Uterus (tissue), 2 donors: Measurements from ENCODE around the gene LSM14A.

ENCODE experiments used
- POLR2A ChIP-seq, 2 donors: fragments of 450-650 bp; IDR thresholded peaks; one replicate each; pipeline ENCODE4 v1.6.1; 2016; ENCODE audit warnings: antibody characterized with exemption in 2 of 2, mild to moderate bottlenecking in 1 of 2, moderate library complexity in 1 of 2
- TF ChIP-seq, protein P1 (sequence below), 4 experiments: fragments of 200-600 bp in 2 of 4; fragments of 450-650 bp in 2 of 4; sonication (generic) in 2 of 4; IDR thresholded peaks; one replicate each; pipeline ENCODE4 v1.5.1; 2016 to 2019; ENCODE audit warnings: antibody characterized with exemption in 4 of 4, mild to moderate bottlenecking in 2 of 4, moderate library complexity in 1 of 4

- TF ChIP-seq POLR2A (IDR thresholded peaks at IDR 0.05), result no peak
- TF ChIP-seq, protein P1, sequence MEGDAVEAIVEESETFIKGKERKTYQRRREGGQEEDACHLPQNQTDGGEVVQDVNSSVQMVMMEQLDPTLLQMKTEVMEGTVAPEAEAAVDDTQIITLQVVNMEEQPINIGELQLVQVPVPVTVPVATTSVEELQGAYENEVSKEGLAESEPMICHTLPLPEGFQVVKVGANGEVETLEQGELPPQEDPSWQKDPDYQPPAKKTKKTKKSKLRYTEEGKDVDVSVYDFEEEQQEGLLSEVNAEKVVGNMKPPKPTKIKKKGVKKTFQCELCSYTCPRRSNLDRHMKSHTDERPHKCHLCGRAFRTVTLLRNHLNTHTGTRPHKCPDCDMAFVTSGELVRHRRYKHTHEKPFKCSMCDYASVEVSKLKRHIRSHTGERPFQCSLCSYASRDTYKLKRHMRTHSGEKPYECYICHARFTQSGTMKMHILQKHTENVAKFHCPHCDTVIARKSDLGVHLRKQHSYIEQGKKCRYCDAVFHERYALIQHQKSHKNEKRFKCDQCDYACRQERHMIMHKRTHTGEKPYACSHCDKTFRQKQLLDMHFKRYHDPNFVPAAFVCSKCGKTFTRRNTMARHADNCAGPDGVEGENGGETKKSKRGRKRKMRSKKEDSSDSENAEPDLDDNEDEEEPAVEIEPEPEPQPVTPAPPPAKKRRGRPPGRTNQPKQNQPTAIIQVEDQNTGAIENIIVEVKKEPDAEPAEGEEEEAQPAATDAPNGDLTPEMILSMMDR (IDR thresholded peaks at IDR 0.05), result no peak
Measured at GRCh38 chr19:34213283-34213682, 41.0 kb downstream of the LSM14A start.
